NCI-H774 (cell line): ENCODE results near the gene SRSF6.
"Not testable (repeated sequence)": the region's sequence is repeated elsewhere in the genome, so short reads cannot be mapped to it uniquely, and the experiment has no call there.

Source experiments
- DNase-seq: peaks from one replicate; lab custom pipeline; 2025; lab: John Stamatoyannopoulos, UW

The SRSF6 gene

DNA sequence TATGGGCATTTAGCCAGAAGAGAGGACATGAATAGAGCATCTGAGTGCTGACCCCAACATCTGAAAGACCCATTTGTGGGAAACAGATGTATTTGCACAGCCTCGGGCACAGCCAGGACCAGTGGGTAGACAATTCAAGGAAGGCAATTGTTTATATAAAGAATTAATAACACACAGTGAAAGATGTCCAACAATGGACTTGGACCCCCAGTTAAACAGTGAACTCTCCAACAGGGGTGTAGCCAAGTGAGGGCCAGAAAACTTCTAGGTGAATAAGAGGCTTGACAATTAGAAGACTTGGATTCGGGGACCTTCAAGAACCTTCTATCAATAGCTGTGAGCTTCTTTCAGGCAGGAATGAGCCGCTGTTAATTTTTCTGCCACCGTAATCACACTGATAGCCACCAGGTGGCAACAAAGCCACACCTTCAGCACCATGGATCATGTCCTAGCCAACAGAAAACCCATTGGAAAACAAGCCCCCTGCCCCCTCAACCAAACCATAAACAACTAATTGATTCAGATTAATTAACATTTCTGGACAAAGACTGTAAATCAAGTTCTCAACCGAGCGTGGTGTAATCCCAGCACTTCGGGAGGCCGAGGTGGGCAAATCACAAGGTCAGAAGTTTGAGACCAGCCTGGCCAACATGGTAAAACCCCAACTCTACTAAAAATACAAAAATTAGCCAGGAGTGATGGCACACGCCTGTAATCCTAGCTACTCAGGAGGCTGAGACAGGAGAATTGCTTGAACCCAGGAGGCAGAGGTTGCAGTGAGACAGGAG is 8.8 kb upstream of the SRSF6 start:
- DNase-seq, result no peak

DNA sequence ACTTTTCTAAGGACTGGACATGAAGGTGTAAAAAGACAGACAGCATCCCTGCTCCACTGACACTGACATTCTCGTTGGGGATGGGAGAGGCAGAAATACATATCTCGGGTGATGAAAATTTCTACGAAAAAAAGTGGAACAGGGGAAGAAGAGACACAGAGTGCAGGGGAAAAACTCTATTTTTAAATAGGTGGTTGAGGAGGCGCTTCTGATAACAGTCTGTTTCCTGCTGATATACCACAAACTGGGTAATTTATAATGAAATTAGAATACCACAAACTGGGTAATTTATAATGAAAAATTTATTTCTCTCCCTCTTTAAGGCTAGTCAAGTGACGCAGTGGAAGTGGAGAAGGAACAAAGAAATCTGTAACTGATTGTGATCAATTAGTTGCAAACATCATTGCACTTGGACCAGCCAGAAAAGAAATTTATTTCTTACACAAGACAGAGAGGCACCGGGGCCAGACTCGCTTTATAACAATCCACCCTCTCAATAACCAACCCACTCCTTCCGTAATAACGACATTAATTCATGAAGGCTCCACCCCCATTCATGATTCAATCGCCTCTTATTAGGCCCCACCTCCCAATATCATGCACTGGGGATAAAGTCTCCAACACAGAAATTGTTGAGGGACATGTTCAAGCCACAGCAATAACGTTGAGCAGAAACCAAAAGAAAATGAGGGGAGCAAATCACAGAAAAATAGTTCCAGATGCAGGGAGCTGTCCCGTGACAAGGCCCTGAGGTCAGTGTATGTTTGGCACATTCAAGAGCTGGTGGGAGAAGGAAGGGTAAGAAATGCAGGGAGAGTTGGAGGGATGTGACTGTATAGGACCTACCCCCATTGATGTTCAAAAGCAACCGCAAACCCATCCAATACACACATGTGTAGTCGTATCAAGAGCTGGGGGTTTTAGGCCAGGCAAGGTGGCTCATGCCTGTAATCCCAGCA is 6.6 kb upstream of the SRSF6 start:
- no peak for DNase-seq

DNA sequence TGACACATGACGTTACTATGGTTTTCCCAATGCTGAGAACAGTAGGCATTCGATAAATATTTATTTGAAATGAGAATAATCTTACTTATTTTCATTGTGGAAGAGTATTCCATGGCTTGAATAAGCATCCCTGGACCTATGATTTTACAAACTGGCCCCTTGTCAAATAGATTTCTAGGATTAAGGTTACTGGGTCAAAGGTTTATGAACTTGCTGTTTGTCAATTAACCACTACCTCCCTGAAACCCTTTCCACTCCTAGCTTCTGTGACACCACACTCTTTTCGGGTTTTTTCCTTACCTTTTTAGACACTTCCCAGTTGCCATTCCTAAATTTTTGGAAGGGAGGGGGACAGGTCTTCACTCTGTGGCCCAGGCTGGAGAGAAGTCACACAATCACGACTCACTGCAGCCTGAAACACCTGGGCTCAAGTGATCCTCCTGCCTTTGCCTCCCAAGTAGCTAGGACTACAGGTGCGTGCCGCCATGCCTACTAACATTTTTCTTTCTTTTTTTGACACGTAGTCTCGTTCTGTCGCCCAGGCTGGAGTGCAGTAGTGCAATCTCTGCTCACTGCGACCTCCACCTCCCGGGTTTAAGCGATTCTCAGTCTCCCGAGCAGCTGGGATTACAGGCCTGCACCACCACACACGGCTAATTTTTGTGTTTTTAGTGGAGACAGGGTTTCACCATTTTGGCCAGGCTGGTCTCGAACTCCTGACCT is 5.1 kb upstream of the SRSF6 start:
- no peak for DNase-seq

DNA sequence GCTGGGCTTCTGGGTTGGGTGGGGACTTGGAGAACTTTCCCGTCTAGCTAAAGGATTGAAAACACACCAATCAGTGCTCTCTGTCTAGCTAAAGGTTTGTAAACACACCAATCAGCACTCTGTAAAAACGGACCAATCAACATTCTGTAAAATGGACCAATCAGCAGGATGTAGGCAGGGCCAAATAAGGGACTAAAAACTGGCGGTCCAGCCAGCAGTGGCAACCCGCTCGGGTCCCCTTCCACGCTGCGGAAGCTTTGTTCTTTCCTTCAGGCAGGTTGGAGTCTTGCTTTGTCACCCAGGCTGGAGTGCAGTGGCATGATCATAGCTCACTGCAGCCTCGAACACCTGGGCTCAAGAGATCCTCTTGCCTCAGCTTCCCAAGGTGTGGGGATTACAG is 1.4 kb upstream of the SRSF6 start:
- not testable (repeated sequence) for DNase-seq

DNA sequence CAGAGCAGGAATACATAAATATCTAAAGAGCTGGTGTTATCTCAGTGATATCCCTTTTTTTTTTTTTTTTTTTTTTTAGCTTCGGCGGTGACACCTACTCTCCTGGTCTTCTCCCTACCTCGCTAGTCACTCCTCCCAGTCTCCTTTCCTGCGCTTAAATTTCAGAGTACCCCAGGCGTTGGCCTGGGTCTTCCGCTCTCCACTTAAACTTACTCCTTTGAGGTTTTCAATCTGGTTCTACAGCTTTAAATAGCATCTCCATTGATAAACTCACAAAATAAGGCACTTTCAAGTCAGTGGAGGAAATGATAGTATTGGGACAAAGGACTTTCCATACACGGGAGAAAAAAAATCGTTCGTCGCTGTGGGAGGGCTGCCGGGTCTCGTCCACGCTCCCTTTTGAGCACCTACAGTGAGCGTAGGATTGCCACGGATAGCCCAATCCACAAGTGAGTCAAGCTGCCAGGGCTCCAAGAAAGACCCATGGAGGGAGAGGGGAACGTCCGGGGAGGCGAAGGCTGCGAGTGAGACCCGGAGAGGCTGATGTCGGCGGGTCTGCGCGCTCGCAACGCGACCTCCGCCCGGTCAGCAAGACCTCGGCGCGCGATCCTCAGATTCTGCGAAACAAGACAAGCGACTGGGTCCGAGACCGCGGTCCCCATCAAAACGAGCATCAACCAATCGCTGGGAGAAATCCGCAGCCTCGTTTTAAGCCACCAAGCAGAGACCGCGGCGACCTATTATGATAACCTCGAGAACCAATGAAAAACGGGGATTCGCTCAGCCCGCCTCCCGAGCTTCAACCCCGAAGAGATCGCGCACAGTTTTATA is 672 bp upstream of the SRSF6 start:
- peak; percentile 84 for DNase-seq

DNA sequence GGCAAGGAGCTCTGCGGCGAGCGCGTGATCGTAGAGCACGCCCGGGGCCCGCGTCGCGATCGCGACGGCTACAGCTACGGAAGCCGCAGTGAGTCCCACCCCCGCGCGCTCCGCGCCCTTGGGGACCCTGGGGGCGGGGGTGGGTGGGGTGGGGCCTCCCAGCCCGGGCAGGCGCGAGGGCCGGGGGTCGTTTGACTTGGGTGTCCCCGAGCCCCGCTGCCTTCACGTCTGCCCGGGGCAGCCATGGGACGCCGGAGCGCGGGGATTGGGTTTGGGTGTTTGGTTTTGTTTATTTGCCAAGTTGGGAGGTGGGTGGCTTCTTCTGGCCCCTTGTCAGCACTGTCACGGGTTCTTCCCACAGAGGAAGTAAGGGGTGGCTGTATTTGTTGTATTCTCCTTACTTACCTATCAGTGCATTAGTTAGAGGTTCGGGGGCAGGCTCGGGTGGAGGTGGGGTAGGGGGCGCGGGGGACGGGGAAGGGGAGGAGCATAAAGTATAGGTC is 777 bp downstream of the SRSF6 start:
- DNase-seq, result no peak

DNA sequence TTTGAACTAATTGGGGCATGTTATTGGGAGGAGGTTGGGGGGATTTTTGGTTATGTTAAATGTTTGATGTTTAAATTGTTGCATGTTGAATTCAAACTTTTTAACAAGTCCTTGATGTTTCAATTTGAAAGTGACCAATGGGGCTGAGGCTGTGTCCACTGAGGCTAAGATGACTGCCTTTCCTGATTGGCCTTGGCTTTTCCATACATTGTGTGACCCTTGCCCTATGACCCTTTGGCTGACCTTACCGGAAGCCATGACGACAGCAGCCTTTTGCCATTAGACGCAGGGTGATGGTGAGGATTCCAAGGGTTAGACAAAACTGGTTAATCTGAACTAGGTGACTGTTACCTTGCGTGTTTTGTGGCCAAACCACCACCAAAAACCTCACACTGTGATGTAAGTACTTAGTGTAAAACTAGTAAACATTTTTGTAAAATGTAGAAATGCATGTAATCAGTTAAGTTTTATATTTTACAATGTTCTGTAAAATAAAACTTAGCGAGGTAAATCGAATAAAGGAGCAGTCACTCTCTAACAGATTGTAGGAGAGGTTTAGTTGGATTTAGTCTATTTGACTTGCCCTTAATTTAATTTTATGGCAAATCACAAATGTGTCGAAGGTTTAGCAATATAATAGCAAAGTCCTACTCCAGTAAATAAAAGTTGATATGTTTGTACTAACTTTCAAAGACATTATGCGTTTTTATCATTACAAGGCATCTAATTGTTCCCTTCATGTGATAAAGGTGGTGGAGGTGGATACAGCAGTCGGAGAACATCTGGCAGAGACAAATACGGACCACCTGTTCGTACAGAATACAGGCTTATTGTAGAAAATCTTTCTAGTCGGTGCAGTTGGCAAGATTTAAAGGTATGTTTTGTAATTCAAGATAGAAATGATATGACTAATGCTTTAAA is 1.6 kb downstream of the SRSF6 start:
- no peak for DNase-seq

DNA sequence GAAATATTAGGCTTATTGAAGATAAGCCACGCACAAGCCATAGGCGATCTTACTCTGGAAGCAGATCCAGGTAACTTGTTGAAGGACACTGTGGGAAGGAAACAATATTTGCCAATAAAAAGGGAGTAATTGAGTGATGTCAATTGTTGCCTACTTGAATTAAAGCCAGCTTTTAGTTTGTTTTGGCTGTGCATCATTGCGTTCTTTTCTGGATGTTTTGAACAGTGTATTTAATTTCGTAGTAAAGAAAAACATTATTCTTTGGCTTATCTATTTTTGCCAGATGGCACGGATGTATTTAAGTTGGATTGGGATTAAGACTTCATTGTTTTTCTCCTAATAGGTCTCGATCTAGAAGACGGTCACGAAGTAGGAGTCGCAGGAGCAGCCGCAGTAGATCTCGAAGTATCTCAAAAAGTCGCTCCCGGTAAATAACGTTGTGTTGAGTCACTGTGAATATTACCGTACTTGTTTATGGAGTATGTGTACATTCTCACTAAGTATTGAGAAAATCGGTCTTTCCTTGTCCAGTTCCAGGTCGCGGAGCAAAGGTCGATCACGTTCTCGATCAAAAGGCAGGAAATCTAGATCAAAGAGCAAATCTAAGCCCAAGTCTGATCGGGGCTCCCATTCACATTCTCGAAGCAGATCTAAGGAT is 2.6 kb downstream of the SRSF6 start:
- no peak for DNase-seq

DNA sequence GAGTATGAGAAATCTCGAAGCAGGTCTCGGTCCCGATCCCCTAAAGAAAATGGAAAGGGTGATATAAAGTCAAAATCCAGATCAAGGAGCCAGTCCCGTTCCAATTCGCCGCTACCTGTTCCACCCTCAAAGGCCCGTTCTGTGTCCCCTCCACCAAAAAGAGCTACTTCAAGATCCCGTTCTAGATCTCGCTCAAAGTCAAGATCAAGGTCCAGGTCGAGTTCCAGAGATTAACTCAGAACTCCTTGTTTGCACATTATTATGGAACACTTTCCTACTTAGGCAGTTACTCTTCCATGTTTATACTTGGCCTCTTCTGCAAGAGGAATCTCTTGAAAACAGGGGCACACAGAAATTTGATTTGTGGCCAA is 3.1 kb downstream of the SRSF6 start:
- no peak for DNase-seq

DNA sequence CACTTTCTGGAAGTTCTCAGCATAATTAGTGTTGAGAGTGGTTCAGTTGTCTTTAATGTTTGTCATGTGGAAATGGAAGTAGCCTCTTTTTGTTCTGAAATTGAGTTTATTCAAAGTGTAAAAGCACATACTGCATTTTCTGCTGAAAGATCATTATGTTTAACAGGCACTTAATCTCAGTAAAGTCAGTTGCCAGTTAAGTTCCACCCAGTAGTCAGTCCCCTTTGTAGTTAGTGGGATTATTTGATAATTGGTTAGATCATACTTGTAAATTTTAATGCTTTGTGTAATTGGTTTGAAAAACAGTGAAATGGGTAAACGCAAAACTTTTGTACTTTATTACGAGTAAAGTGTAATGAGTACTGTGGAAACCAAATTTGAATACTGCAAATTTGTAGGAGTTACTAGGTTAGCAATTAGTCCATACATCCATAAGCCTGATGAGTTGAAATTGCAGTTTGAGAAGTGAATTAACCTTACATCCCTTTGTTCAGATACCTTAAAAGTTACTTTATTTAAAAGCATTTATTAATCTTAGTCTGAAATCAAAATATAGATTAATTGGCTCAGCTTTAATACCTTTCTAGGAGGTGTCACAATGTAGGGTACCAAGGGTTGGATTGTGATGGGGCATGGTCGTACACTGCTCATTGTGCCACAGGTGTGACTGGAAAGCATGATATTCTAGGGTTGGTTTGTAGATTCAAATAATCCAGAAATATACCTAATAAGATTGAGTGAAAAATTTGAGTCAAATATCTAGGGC is 4.4 kb downstream of the SRSF6 start:
- DNase-seq, result no peak

DNA sequence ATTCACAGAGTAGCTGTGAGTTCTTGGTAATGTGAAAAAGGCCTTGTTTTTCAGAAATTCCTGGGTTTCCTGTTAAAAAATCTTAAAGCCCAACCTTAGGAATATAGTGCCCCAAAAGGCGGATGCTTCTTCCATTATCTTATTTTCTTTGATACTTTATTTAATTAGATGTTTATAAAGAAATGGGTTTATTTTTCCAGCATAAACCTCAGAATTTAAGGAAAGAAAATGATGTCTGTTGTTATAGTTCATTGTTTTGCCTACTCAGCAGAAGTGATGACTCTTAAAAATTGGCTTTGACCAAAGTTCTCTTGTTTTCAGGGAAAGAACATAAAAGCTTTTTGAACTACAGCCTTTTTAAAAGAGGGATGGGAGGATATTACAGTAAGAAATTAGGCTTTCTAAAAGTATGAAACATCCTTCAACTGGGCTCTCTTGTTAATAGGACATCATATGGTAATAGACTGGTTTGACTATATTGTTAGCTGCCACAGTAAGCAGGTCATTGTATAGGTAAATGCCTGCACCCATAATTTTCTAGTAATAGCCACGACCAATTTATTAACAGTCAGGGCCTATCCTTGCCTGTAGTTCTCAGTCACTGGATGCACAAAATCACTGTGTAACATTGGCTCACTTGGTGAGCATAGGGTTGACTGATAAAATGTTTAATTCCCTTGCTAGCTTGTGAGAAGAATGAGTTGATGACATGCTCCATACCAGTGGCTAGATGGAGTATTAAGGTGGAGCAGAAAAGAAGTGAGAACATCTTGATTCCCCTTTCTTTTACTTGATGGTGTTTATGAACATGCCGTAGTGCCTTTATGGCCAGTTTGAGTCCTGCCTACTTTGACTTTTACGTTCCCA is 5.2 kb downstream of the SRSF6 start:
- no peak for DNase-seq

DNA sequence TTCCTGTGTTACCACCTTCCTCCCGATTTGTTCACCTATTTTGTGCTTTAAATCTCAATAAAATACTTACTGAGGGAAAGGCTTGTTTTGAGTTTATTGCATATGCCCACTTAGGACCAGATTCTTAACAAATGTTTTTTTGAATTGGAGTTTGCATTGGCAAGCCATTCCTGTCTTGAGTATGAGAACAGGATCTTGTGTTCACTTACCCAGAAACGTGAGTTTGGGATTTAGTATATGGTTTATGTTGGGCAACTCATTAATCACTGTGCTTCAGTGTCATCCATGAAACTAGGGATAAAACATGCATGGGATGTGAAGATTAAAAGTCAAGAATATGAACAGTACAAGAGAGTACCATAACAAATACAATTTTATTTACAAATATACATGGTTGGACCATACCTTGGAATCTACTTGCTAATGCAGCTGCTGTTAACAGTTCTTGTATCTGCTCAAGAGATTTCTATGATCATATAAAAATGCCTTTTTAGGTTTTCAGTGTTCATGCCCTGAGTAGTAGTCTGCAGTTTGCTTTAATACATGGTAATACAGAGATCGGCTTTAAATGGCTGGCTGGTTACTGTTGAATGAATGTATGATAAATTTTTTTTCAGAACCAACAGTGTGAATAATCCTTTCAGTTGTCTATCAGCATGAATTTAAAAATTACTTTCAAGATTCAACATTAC is 6.0 kb downstream of the SRSF6 start:
- DNase-seq, result no peak

DNA sequence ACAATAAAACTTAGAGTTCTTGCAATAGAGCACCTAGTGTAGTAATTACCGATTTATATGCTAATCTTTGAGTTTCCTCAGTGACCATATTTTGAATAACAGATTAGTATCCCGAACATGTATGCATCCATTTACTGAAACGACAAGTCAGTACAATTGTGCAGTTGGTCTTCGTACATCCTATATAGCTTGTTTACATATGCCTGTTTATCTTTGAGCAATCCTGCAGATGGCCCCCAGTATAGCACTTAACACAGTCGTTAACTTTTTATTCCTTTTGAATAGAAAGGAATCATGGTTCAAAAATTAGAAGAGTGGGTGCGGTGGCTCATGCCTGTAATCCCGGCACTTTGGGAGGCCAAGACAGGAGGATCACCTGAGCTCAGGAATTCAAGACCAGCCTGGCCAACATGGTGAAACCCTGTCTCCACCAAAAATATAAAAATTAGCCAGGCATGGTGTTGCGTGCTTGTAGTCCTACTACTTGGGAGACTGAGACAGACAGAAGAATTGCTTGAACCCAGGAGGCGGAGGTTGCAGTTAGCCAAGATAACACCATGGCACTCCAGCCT is 6.6 kb downstream of the SRSF6 start:
- DNase-seq, result no peak

DNA sequence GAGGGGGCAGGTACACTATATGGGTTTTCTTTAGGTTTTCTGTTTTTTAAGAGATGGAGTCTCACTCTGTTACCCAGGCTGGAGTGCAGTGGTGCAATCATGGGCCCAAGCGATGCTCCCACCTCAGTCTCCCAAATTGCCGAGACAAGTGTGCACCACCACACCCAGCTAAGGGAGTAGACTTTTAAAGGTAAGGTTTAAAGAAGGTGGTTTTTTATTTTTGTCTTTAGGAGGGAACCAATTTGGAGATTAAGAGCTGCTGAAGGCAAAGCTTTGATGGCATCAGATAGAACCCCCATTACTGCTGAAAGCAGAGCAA is 7.9 kb downstream of the SRSF6 start:
- DNase-seq, result no peak

DNA sequence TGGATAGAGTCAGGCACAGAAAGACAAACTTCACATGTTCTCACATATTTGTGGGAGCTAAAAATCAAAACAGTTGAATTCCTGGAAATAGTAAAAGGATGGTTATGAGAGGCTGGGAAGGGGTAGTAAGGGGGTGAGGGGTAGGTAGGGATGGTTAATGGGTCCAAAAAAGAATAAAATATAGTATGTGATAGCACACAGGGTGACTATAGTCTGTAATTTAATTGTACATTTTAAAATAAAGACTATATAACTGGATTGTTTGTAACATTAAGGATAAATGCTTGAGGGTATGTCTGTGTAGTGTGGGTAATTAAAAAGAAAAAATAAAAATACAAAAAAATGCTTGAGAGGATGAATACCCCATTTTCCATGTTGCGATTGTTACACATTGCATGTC is 9.9 kb downstream of the SRSF6 start:
- no peak for DNase-seq

DNA sequence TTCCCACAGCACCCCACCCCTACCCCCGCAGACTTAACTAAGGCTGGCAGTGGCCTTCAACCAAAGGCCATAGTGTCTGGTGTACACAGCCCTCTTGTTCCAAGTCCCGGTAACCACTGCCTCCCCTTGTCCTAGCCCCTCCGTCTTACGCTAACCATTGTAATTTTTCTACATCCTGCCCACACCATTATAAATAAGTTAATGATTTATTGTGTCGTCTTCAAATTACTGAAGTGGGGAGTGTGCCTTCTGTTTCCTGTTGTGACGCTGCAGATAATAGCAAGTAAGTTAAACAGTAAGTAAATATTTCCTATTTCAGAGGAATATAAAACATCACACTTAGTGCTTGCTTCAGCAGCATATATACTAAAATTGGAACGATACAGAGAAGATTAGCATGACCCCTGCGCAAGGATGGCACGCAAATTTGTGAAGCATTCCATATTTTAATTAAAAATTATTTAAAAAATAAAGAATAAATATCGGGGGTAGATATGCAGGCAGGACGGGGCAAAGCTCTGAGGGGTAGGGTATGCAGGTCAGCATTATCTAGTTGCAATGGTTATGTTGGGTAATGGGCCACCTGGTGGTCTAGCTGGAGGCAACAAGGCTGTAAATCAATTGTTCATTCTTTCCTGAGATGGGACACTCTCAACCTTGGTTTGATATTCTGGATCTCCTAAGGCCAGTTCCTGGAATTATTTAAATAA is 15.1 kb downstream of the SRSF6 start:
- DNase-seq, result no peak

DNA sequence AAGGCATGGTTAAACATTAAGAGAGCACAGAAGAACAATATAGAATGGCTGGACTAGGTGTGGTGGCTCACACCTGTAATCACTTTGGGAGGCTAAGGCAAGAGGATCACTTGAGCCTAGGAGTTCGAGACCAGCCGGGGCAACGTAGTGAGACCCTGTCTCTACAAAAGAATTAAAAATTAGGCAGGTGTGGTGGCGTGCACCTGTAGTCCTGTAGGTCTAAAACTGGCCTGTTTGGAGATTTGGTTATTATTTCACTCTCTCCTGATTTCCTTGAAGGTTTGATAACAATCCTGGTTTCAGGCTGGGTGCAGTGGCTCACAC is 15.6 kb downstream of the SRSF6 start:
- DNase-seq, result no peak
